ENCODE data around the gene PCDH15. TPM values are rescaled to one million over a fixed set of nuclear protein-coding genes. Genes with fewer than 3 reads are reported as not detected.

PCDH15 gene
- total RNA-seq, 4 donors from 2014 or later = not detected

- no peaks in the 10 kb centered on the region for H3K4me1 ChIP-seq
- H3K9me3 ChIP-seq = no peaks in the 10 kb centered on the region
- no peak overlapping the region for H3K27ac ChIP-seq
- intact Hi-C loops (cut with DNase I; ENCODE audit: low total_unique reads) (no loop called here), in situ Hi-C loops (cut with MboI; ENCODE audit: low sequenced_read_pairs in 4 of 4) (no loop called here)
- no peaks in the 10 kb centered on the region for H3K36me3 ChIP-seq
- TF ChIP-seq CTCF (IDR thresholded peaks at IDR 0.05 in 4 of 5, conservative IDR thresholded peaks at IDR 0.05 in 1 of 5) = no peak
- no peaks in the 10 kb centered on the region for H3K27me3 ChIP-seq
- ATAC-seq (no peak), DNase-seq (no peak)
- no peak overlapping the region for H3K4me3 ChIP-seq
Observed at GRCh38 chr10:54266395-54266794, 534.6 kb downstream of the PCDH15 start.

GRCh38 chr10:54262726-54263125, 538.3 kb downstream of the PCDH15 start:
- in situ Hi-C loops (cut with MboI; ENCODE audit: low sequenced_read_pairs in 4 of 4) = no loop called here
- Histone ChIP-seq H3K27ac (no peak overlapping the region), H3K9me3 (no peaks in the 10 kb centered on the region), H3K27me3 (no peaks in the 10 kb centered on the region), H3K36me3 (no peaks in the 10 kb centered on the region), H3K4me1 (no peaks in the 10 kb centered on the region), H3K4me3 (no peak overlapping the region)
- intact Hi-C loops (cut with DNase I; ENCODE audit: low total_unique reads) = no loop called here
- TF ChIP-seq CTCF (IDR thresholded peaks at IDR 0.05 in 4 of 5, conservative IDR thresholded peaks at IDR 0.05 in 1 of 5) = no peak
- TF ChIP-seq POLR2A (IDR thresholded peaks at IDR 0.05) = no peak
- no peak for ATAC-seq
- DNase-seq = no peak

GRCh38 chr10:54259104-54259503, 541.9 kb downstream of the PCDH15 start:
- Histone ChIP-seq H3K27me3 (no peaks in the 10 kb centered on the region), H3K27ac (no peak overlapping the region), H3K4me3 (no peak overlapping the region), H3K4me1 (no peaks in the 10 kb centered on the region), H3K36me3 (no peaks in the 10 kb centered on the region), H3K9me3 (no peaks in the 10 kb centered on the region)
- in situ Hi-C loops (cut with MboI; ENCODE audit: low sequenced_read_pairs in 4 of 4) = no loop called here
- no peak for ATAC-seq
- no peak for DNase-seq
- TF ChIP-seq POLR2A (IDR thresholded peaks at IDR 0.05) (no peak), CTCF (IDR thresholded peaks at IDR 0.05 in 4 of 5, conservative IDR thresholded peaks at IDR 0.05 in 1 of 5) (no peak)
- intact Hi-C loops (cut with DNase I; ENCODE audit: low total_unique reads) = no loop called here

- H3K4me1 ChIP-seq = no peaks in the 10 kb centered on the region
- no peak for DNase-seq
- in situ Hi-C loops (cut with MboI; ENCODE audit: low sequenced_read_pairs in 4 of 4) = no loop called here
- intact Hi-C loops (cut with DNase I; ENCODE audit: low total_unique reads) = no loop called here
- H3K4me3 ChIP-seq = no peak overlapping the region
- no peak for TF ChIP-seq POLR2A (IDR thresholded peaks at IDR 0.05)
- no peak for TF ChIP-seq CTCF (IDR thresholded peaks at IDR 0.05 in 4 of 5, conservative IDR thresholded peaks at IDR 0.05 in 1 of 5)
- no peaks in the 10 kb centered on the region for H3K27me3 ChIP-seq
- no peaks in the 10 kb centered on the region for H3K9me3 ChIP-seq
- ATAC-seq = no peak
- no peak overlapping the region for H3K27ac ChIP-seq
- no peaks in the 10 kb centered on the region for H3K36me3 ChIP-seq
Observed at GRCh38 chr10:54234832-54235231, 566.2 kb downstream of the PCDH15 start.

- Histone ChIP-seq H3K9me3 (no peaks in the 10 kb centered on the region), H3K4me1 (no peaks in the 10 kb centered on the region), H3K27me3 (no peaks in the 10 kb centered on the region), H3K27ac (no peak overlapping the region), H3K4me3 (no peak overlapping the region), H3K36me3 (no peaks in the 10 kb centered on the region)
- intact Hi-C loops (cut with DNase I; ENCODE audit: low total_unique reads) = no loop called here
- DNase-seq (no peak), ATAC-seq (no peak)
- in situ Hi-C loops (cut with MboI; ENCODE audit: low sequenced_read_pairs in 4 of 4) = no loop called here
- TF ChIP-seq CTCF (IDR thresholded peaks at IDR 0.05 in 4 of 5, conservative IDR thresholded peaks at IDR 0.05 in 1 of 5) (no peak), POLR2A (IDR thresholded peaks at IDR 0.05) (no peak)
Observed at GRCh38 chr10:54203401-54203800, 597.6 kb downstream of the PCDH15 start.
